Adrenal gland (tissue), 12 donors: ENCODE measurements around the gene NOS1. TPM values are rescaled to one million over a fixed set of nuclear protein-coding genes. Genes with fewer than 3 reads are reported as not detected.

ENCODE experiments used
- DNase-seq, 7 donors: peaks; one replicate each; pipeline ENCODE4 v3.0.0-alpha.2; 2019 to 2020
- H3K27ac ChIP-seq, 5 donors: fragments of 200-600 bp; sonication (generic) in 4 of 5; 1 replicate in 3 of 5; 2 replicates in 2 of 5; pipeline versions ENCODE4 v1.5.1 to v1.8.0; 2016 to 2020; ENCODE audit warnings: mild to moderate bottlenecking in 1 of 5
- H3K27me3 ChIP-seq: fragments of 200-600 bp; 2 replicates; pipeline ENCODE4 v1.8.0; 2021
- H3K36me3 ChIP-seq, 2 donors: fragments of 200-600 bp; replicated peaks in 1 of 2; 1 replicate in 1 of 2; 2 replicates in 1 of 2; pipeline versions ENCODE4 v1.5.1 to v1.8.0; 2018 to 2022
- H3K4me1 ChIP-seq, 2 donors: fragments of 200-600 bp; replicated peaks in 1 of 2; 1 replicate in 1 of 2; 2 replicates in 1 of 2; pipeline versions ENCODE4 v1.5.1 to v1.8.0; 2018 to 2021
- H3K4me3 ChIP-seq, 4 donors: fragments of 200-600 bp; sonication (generic) in 3 of 4; one replicate each; pipeline ENCODE4 v1.5.1; 2016 to 2018
- H3K9me3 ChIP-seq, 3 donors: fragments of 200-600 bp; sonication (generic) in 1 of 3; replicated peaks in 1 of 3; 1 replicate in 2 of 3; 2 replicates in 1 of 3; pipeline versions ENCODE4 v1.5.1 to v1.8.0; 2016 to 2021
- POLR2A ChIP-seq, 2 donors: fragments of 450-650 bp; IDR thresholded peaks; one replicate each; pipeline ENCODE4 v1.6.1; 2017; ENCODE audit warnings: antibody characterized with exemption in 2 of 2, mild to moderate bottlenecking in 2 of 2, moderate library complexity in 1 of 2
- WGBS, 4 donors: extraction: QIAGEN DNeasy Blood & Tissue Kit in 2 of 4; methylation state at CpG; one replicate each; pipeline versions ENCODE4 v1.1.5 to v1.1.7; 2013 to 2017; 5-methylcytosine and 5-hydroxymethylcytosine counted together
- intact Hi-C, 2 donors: fragments of 100-400 bp; cut with DNase I; formaldehyde crosslinking; loops; one replicate each; pipeline versions ENCODE4 v1.14.1 to v1.15.0; 2022 to 2023
- polyA plus RNA-seq, 3 donors: library from polyadenylated mRNA; stranded (reverse); fragments of 200-250 nt in 2 of 3; fragments of 350-450 nt in 1 of 3; fragmentation: Illumina TruSeq in 1 of 3; extraction: RNeasy Lipid Tissue Mini Kit (QIAGEN cat#74804) in 1 of 3; gene quantifications; one replicate each; pipeline ENCODE4 v1.2.3, GENCODE V29; 2013 to 2014
- total RNA-seq, 9 donors: library from RNA; depleted of rRNA in 4 of 9; stranded (reverse); fragments of >200 nt in 4 of 9; fragments of 120-200 nt in 1 of 9; fragmentation: NEBNext Ultra II Directional in 1 of 9; extraction: Animal tissue kit (Norgen Biotek cat#: 25700) in 1 of 9; gene quantifications; one replicate each; pipeline versions ENCODE4 v1.1.0 to v1.2.4, GENCODE V29; 2013 to 2023
- TF ChIP-seq, protein P1 (sequence below), 6 experiments: fragments of 450-650 bp in 4 of 6; fragments of 200-600 bp in 2 of 6; sonication (generic) in 1 of 6; IDR thresholded peaks; 1 replicate in 5 of 6; 2 replicates in 1 of 6; pipeline versions ENCODE4 v1.5.1 to v1.8.0; 2016 to 2021; ENCODE audit warnings: antibody characterized with exemption in 6 of 6, mild to moderate bottlenecking in 2 of 6, moderate library complexity in 1 of 6
- donor health status: healthy with polysubstance abuse.
- donor health status: Bipolar disorder and iron deficiency.
- donor health status: DM: yes; HTN: yes; CAD: no.
- donor health status: DM: no; HTN: no; CAD: no.
- donor health status: DM: no; HTN: no; CAD: no.
- donor health status: DM: yes; HTN: yes; CAD: no.

NOS1 gene
- total and polyA plus RNA-seq, 12 donors, result under 0.01 to 0.26 (median 0.07) TPM; not detected in 2

GRCh38 chr12:117214797-117215196 lies 146.6 kb downstream of the NOS1 start:
- Histone ChIP-seq H3K9me3 (no peaks in the 10 kb centered on the region), H3K27ac (no peak overlapping the region), H3K4me3 (no peak overlapping the region), H3K27me3 (peaks cover 10% of the 10 kb centered on the region), H3K4me1 (no peaks in the 10 kb centered on the region), H3K36me3 (no peaks in the 10 kb centered on the region)
- no peak for DNase-seq
- intact Hi-C loops, result loop anchor here (5.0 to 10.0 kb wide), 3 partner anchors 150 to 623 kb away; partner anchors contain the start of gene NOS1 (in 1 of the 2)
- 69 to 72% (median 71%) methylated on average over 10 of the region's 10 CpGs for WGBS, 4 donors
- TF ChIP-seq, protein P1, sequence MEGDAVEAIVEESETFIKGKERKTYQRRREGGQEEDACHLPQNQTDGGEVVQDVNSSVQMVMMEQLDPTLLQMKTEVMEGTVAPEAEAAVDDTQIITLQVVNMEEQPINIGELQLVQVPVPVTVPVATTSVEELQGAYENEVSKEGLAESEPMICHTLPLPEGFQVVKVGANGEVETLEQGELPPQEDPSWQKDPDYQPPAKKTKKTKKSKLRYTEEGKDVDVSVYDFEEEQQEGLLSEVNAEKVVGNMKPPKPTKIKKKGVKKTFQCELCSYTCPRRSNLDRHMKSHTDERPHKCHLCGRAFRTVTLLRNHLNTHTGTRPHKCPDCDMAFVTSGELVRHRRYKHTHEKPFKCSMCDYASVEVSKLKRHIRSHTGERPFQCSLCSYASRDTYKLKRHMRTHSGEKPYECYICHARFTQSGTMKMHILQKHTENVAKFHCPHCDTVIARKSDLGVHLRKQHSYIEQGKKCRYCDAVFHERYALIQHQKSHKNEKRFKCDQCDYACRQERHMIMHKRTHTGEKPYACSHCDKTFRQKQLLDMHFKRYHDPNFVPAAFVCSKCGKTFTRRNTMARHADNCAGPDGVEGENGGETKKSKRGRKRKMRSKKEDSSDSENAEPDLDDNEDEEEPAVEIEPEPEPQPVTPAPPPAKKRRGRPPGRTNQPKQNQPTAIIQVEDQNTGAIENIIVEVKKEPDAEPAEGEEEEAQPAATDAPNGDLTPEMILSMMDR (IDR thresholded peaks at IDR 0.05), result no peak
- TF ChIP-seq POLR2A (IDR thresholded peaks at IDR 0.05), result no peak

- no peak for DNase-seq
- peaks cover 4% of the 10 kb centered on the region for H3K27me3 ChIP-seq
- H3K4me3 ChIP-seq, result no peak overlapping the region
- 20 to 51% (median 32%) methylated on average over 2 of the region's 2 CpGs for WGBS, 4 donors
- no peak overlapping the region for H3K27ac ChIP-seq
- H3K9me3 ChIP-seq, result no peaks in the 10 kb centered on the region
- no peak for TF ChIP-seq POLR2A (IDR thresholded peaks at IDR 0.05)
- TF ChIP-seq, protein P1 (IDR thresholded peaks at IDR 0.05), result no peak
- intact Hi-C loops, result loop anchor here (5.0 to 10.0 kb wide), 3 partner anchors 151 to 624 kb away; partner anchors contain the start of gene NOS1 (in 1 of the 2)
- H3K4me1 ChIP-seq, result no peaks in the 10 kb centered on the region
- no peaks in the 10 kb centered on the region for H3K36me3 ChIP-seq
These were observed 148.1 kb downstream of the NOS1 start for GRCh38 chr12:117213295-117213808.

- Histone ChIP-seq H3K27me3 (peaks cover 4% of the 10 kb centered on the region), H3K36me3 (no peaks in the 10 kb centered on the region), H3K4me1 (no peaks in the 10 kb centered on the region), H3K4me3 (no peak overlapping the region), H3K27ac (no peak overlapping the region), H3K9me3 (no peaks in the 10 kb centered on the region)
- 12 to 22% (median 17%) methylated on average over 7 of the region's 7 CpGs for WGBS, 4 donors
- peak; percentile 75 to 94 (median 80) for DNase-seq
- intact Hi-C loops, result loop anchor here (5.0 to 10.0 kb wide), 3 partner anchors 152 to 625 kb away; partner anchors contain the start of gene NOS1 (in 1 of the 2)
- TF ChIP-seq POLR2A (IDR thresholded peaks at IDR 0.05), result no peak
- TF ChIP-seq, protein P1 (IDR thresholded peaks at IDR 0.05), result peak; percentile 84 to 93 (median 88)
These were observed 148.7 kb downstream of the NOS1 start for GRCh38 chr12:117212563-117213190.

DNA sequence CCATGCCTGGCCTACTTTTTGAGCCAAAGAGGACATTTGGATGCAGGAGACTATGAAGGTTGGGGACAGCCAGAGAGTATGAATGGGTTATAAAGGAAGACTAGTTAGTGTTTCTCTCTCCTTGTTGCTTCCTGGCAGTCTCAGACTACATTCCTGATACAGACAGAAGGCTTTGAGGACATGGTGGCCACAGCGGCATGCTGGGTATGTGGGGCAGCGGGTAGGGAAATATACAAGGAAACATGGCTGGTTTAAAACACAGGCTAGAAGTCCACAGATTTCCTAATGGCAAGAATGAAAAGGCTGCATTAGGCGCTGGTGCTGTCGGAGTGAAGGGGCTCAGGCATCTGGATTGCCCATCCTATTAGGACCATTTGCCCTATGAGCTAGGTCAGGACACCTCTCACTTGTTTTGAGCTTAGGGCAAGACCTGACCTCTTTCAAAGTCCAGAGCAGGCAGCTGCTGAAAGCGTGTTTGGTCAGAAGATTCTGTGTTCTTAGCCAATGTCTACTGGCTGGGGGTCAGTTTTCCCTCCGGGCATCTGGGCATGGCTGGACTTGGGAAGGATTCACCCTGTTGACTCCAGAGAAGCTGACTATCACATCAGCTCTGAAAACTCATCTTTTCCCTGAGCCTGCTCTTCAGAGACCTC lies 151.0 kb downstream of the NOS1 start:
- H3K27ac ChIP-seq, result no peak overlapping the region
- no peaks in the 10 kb centered on the region for H3K36me3 ChIP-seq
- intact Hi-C loops, result loop anchor here (5.0 to 10.0 kb wide), 3 partner anchors 154 to 627 kb away; partner anchors contain the start of gene NOS1 (in 1 of the 2)
- DNase-seq, result no peak
- WGBS, 4 donors, result 79 to 86% (median 84%) methylated on average over 6 of the region's 6 CpGs
- H3K27me3 ChIP-seq, result peaks cover 6% of the 10 kb centered on the region
- no peak overlapping the region for H3K4me3 ChIP-seq
- no peaks in the 10 kb centered on the region for H3K9me3 ChIP-seq
- TF ChIP-seq, protein P1 (IDR thresholded peaks at IDR 0.05), result no peak
- no peak for TF ChIP-seq POLR2A (IDR thresholded peaks at IDR 0.05)
- H3K4me1 ChIP-seq, result no peaks in the 10 kb centered on the region
